Measurements from ENCODE around the gene PGLYRP2. TPM values are rescaled to one million over a fixed set of nuclear protein-coding genes. Genes with fewer than 3 reads are reported as not detected.

The PGLYRP2 gene
- polyA plus RNA-seq, 1 donor = not detected

DNA sequence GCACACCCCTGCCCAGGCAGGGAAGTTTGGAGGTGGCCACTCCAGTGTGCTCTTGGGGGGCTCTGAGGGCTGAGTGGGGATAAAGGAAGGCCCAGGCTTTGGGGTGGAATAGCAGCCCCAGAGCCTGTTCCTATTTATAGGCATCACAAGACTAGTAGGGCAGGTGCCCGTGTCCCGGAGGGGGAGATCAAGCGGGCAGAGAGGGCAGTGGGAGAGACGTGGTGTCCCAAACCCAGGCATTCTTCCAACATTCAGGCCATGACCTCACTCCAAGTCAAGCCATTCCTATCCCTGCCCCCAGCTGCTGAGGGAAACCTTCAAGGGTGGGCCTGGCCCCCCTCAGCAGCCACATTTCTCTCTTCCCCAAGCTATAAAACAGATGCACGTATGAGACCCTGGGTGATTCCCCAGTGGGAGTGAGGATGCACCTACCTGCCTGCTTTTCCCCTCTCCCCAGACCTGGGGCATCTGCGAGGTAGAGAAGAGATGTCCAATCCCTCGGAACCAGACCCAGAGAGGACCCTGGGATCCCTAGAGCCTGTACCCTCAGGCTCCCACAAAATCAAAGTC, 33.4 kb downstream of the PGLYRP2 start:
- H3K9me3 ChIP-seq (ENCODE audit: control insufficient read depth, low read depth, low read length) = no peaks in the 10 kb centered on the region
- H3K27ac ChIP-seq (ENCODE audit: low read length) = no peak overlapping the region
- no peak overlapping the region for H3K4me3 ChIP-seq (ENCODE audit: low read length)
- H3K27me3 ChIP-seq (ENCODE audit: control insufficient read depth, insufficient read depth, low read length) = no peaks in the 10 kb centered on the region
- no peaks in the 10 kb centered on the region for H3K36me3 ChIP-seq (ENCODE audit: control insufficient read depth, insufficient read depth, low read length)
- DNase-seq = no peak
- H3K4me1 ChIP-seq (ENCODE audit: control insufficient read depth, insufficient read depth, low read length) = peaks cover 5% of the 10 kb centered on the region
- WGBS (ENCODE audit: insufficient coverage, low lambda C conversion rate) = no CpG with 5 or more reads among the region's 7 CpGs

DNA sequence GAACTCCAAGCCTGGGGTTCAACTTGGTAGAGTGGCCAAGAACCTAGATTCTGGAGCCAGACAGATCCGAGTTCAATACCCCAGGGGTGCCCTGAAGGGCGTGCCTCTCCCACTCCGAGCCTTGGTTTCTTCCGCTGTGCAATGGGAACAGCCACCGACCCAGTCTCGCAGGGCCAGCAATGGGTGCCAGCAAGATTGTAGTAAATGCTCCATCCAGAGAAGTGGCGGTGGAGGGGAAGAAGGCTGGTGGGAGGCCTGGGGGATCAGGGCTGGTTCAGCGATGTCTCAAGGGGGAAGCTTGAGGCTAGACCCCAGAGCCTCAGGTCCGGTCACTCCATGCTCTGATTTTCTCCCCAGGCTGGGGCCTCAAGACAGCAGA, 34.1 kb downstream of the PGLYRP2 start:
- Histone ChIP-seq H3K27me3 (ENCODE audit: control insufficient read depth, insufficient read depth, low read length) (no peaks in the 10 kb centered on the region), H3K4me3 (ENCODE audit: low read length) (no peak overlapping the region), H3K27ac (ENCODE audit: low read length) (no peak overlapping the region), H3K4me1 (ENCODE audit: control insufficient read depth, insufficient read depth, low read length) (peaks cover 5% of the 10 kb centered on the region), H3K9me3 (ENCODE audit: control insufficient read depth, low read depth, low read length) (no peaks in the 10 kb centered on the region), H3K36me3 (ENCODE audit: control insufficient read depth, insufficient read depth, low read length) (no peaks in the 10 kb centered on the region)
- DNase-seq = no peak
- WGBS (ENCODE audit: insufficient coverage, low lambda C conversion rate) = no CpG with 5 or more reads among the region's 9 CpGs

- Histone ChIP-seq H3K9me3 (ENCODE audit: control insufficient read depth, low read depth, low read length) (no peaks in the 10 kb centered on the region), H3K36me3 (ENCODE audit: control insufficient read depth, insufficient read depth, low read length) (no peaks in the 10 kb centered on the region), H3K4me3 (ENCODE audit: low read length) (no peak overlapping the region), H3K27ac (ENCODE audit: low read length) (no peak overlapping the region), H3K27me3 (ENCODE audit: control insufficient read depth, insufficient read depth, low read length) (no peaks in the 10 kb centered on the region), H3K4me1 (ENCODE audit: control insufficient read depth, insufficient read depth, low read length) (peaks cover 5% of the 10 kb centered on the region)
- no CpG with 5 or more reads among the region's 15 CpGs for WGBS (ENCODE audit: insufficient coverage, low lambda C conversion rate)
- DNase-seq = no peak
Measured at GRCh38 chr19:15444505-15445226, 34.6 kb downstream of the PGLYRP2 start.

DNA sequence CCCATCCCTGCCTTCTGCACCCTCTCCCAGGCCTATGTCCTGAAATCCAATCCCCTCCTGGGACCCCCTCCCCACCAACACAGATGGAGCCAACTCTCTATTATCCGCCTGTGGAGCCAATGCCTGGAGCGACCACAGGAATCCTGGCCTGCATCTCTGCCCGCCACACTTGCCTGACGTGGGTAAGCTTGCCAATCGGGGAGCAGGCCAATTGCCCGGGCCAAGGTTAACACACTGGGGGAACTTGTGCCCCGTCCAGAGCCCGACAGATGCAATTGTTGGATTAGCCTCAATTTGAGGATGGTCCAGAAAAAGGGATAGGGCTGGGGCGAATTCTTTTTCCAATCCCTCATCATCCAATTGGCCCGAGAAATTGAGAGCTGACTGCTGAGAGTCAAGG, 35.5 kb downstream of the PGLYRP2 start:
- Histone ChIP-seq H3K36me3 (ENCODE audit: control insufficient read depth, insufficient read depth, low read length) (no peaks in the 10 kb centered on the region), H3K27me3 (ENCODE audit: control insufficient read depth, insufficient read depth, low read length) (no peaks in the 10 kb centered on the region), H3K4me3 (ENCODE audit: low read length) (no peak overlapping the region), H3K4me1 (ENCODE audit: control insufficient read depth, insufficient read depth, low read length) (peaks cover under 1% of the 10 kb centered on the region), H3K27ac (ENCODE audit: low read length) (no peak overlapping the region), H3K9me3 (ENCODE audit: control insufficient read depth, low read depth, low read length) (no peaks in the 10 kb centered on the region)
- DNase-seq = no peak
- no CpG with 5 or more reads among the region's 10 CpGs for WGBS (ENCODE audit: insufficient coverage, low lambda C conversion rate)

GRCh38 chr19:15443325-15443724, 36.0 kb downstream of the PGLYRP2 start:
- H3K4me1 ChIP-seq (ENCODE audit: control insufficient read depth, insufficient read depth, low read length) = no peaks in the 10 kb centered on the region
- H3K27me3 ChIP-seq (ENCODE audit: control insufficient read depth, insufficient read depth, low read length) = no peaks in the 10 kb centered on the region
- no peak overlapping the region for H3K4me3 ChIP-seq (ENCODE audit: low read length)
- no peaks in the 10 kb centered on the region for H3K9me3 ChIP-seq (ENCODE audit: control insufficient read depth, low read depth, low read length)
- H3K36me3 ChIP-seq (ENCODE audit: control insufficient read depth, insufficient read depth, low read length) = no peaks in the 10 kb centered on the region
- no peak for DNase-seq
- 80% methylated on average over 1 of the region's 3 CpGs for WGBS (ENCODE audit: insufficient coverage, low lambda C conversion rate)
- no peak overlapping the region for H3K27ac ChIP-seq (ENCODE audit: low read length)

DNA sequence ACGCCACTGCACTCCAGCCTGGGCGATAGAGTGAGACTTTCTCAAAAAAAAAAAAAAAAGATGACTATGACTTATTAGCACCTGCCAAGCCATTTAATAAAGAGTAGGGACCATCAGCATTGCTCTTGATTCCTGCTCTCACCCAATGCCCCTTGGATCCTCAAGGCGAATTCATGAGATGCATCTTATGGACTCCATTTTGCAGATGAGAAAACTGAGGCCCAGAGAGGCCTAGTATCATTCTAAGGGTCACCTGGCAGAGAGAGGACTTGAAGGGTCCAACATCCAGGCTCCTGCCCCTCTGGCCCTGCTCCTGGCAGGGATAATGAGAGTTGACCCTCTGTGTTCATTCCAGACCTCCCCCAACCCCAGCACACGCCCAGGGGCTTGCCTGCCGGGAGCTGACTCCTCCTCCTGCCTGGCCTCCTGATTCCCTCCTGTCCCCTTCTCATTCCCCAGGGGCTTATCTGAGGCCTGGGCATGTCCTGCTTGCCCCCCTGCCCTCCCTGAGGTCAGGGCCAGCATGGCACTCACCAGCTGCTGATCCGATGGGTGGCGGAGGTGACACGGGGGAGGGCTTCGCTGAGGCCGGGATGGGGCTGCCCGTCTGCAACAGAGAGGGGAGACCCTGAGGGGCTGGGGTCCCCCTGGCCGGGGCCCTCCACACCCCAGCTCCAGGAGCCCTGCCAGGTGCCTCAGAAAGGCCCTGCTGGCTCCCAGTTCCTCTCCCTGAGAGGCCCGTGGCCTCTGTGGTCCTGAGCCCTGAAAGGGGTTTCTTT, 37.0 kb downstream of the PGLYRP2 start:
- H3K27me3 ChIP-seq (ENCODE audit: control insufficient read depth, insufficient read depth, low read length) = no peaks in the 10 kb centered on the region
- no peak overlapping the region for H3K4me3 ChIP-seq (ENCODE audit: low read length)
- no peak overlapping the region for H3K27ac ChIP-seq (ENCODE audit: low read length)
- DNase-seq = no peak
- H3K4me1 ChIP-seq (ENCODE audit: control insufficient read depth, insufficient read depth, low read length) = no peaks in the 10 kb centered on the region
- H3K36me3 ChIP-seq (ENCODE audit: control insufficient read depth, insufficient read depth, low read length) = no peaks in the 10 kb centered on the region
- no CpG with 5 or more reads among the region's 13 CpGs for WGBS (ENCODE audit: insufficient coverage, low lambda C conversion rate)
- H3K9me3 ChIP-seq (ENCODE audit: control insufficient read depth, low read depth, low read length) = no peaks in the 10 kb centered on the region

GRCh38 chr19:15441317-15441716, 38.0 kb downstream of the PGLYRP2 start:
- WGBS (ENCODE audit: insufficient coverage, low lambda C conversion rate) = no CpG with 5 or more reads among the region's 3 CpGs
- Histone ChIP-seq H3K27ac (ENCODE audit: low read length) (no peak overlapping the region), H3K27me3 (ENCODE audit: control insufficient read depth, insufficient read depth, low read length) (no peaks in the 10 kb centered on the region), H3K4me1 (ENCODE audit: control insufficient read depth, insufficient read depth, low read length) (no peaks in the 10 kb centered on the region), H3K4me3 (ENCODE audit: low read length) (no peak overlapping the region), H3K36me3 (ENCODE audit: control insufficient read depth, insufficient read depth, low read length) (no peaks in the 10 kb centered on the region), H3K9me3 (ENCODE audit: control insufficient read depth, low read depth, low read length) (no peaks in the 10 kb centered on the region)
- no peak for DNase-seq

GRCh38 chr19:15439821-15440641, 39.3 kb downstream of the PGLYRP2 start:
- DNase-seq = no peak
- Histone ChIP-seq H3K27ac (ENCODE audit: low read length) (no peak overlapping the region), H3K27me3 (ENCODE audit: control insufficient read depth, insufficient read depth, low read length) (no peaks in the 10 kb centered on the region), H3K4me1 (ENCODE audit: control insufficient read depth, insufficient read depth, low read length) (no peaks in the 10 kb centered on the region), H3K36me3 (ENCODE audit: control insufficient read depth, insufficient read depth, low read length) (no peaks in the 10 kb centered on the region), H3K4me3 (ENCODE audit: low read length) (no peak overlapping the region), H3K9me3 (ENCODE audit: control insufficient read depth, low read depth, low read length) (no peaks in the 10 kb centered on the region)
- WGBS (ENCODE audit: insufficient coverage, low lambda C conversion rate) = no CpG with 5 or more reads among the region's 38 CpGs

GRCh38 chr19:15439078-15439799, 40.1 kb downstream of the PGLYRP2 start:
- H3K9me3 ChIP-seq (ENCODE audit: control insufficient read depth, low read depth, low read length) = no peaks in the 10 kb centered on the region
- no peak for DNase-seq
- no peak overlapping the region for H3K27ac ChIP-seq (ENCODE audit: low read length)
- no peaks in the 10 kb centered on the region for H3K36me3 ChIP-seq (ENCODE audit: control insufficient read depth, insufficient read depth, low read length)
- H3K27me3 ChIP-seq (ENCODE audit: control insufficient read depth, insufficient read depth, low read length) = no peaks in the 10 kb centered on the region
- WGBS (ENCODE audit: insufficient coverage, low lambda C conversion rate) = no CpG with 5 or more reads among the region's 25 CpGs
- no peak overlapping the region for H3K4me3 ChIP-seq (ENCODE audit: low read length)
- no peaks in the 10 kb centered on the region for H3K4me1 ChIP-seq (ENCODE audit: control insufficient read depth, insufficient read depth, low read length)

DNA sequence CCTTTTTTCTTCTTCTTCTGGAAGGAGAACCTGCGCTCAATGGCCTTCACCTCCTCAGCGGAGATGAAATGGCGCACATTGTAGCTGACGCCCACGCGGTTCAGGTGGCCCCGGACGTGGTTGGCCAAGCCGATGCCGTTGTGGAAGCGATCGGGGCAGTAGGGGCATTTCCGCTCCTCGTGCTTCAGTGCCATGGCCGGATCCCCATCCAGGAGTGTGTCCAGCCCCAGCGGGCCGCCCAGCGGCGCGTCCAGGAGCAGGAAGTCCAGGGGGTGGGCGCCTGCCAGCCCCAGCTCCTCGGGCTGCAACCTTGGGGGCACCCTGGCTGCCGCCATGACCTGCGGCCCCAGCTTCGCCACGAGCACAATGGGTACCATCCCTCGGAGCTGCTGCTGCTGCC, 40.7 kb downstream of the PGLYRP2 start:
- WGBS (ENCODE audit: insufficient coverage, low lambda C conversion rate) = no CpG with 5 or more reads among the region's 27 CpGs
- H3K4me1 ChIP-seq (ENCODE audit: control insufficient read depth, insufficient read depth, low read length) = no peaks in the 10 kb centered on the region
- no peak overlapping the region for H3K4me3 ChIP-seq (ENCODE audit: low read length)
- no peaks in the 10 kb centered on the region for H3K27me3 ChIP-seq (ENCODE audit: control insufficient read depth, insufficient read depth, low read length)
- no peaks in the 10 kb centered on the region for H3K36me3 ChIP-seq (ENCODE audit: control insufficient read depth, insufficient read depth, low read length)
- no peak overlapping the region for H3K27ac ChIP-seq (ENCODE audit: low read length)
- DNase-seq = no peak
- H3K9me3 ChIP-seq (ENCODE audit: control insufficient read depth, low read depth, low read length) = no peaks in the 10 kb centered on the region
